Posterior vena cava (tissue), 2 donors: ENCODE measurements around the gene AIG1. TPM values are rescaled to one million over a fixed set of nuclear protein-coding genes. Genes with fewer than 3 reads are reported as not detected.
"Not testable (repeated sequence)": the region's sequence is repeated elsewhere in the genome, so short reads cannot be mapped to it uniquely, and the experiment has no call there.

Experiments
- DNase-seq: peaks from one replicate; pipeline ENCODE4 v3.0.0-alpha.2; 2020; ENCODE audit warnings: low spot score
- intact Hi-C, 2 donors: fragments of 100-400 bp; cut with DNase I; formaldehyde crosslinking; loops; one replicate each; pipeline versions ENCODE4 v1.14.1 to v1.14.2; 2022 to 2023
- total RNA-seq, 2 donors: library from RNA; stranded (reverse); fragmentation: NEBNext Ultra II Directional; extraction: Animal tissue kit (Norgen Biotek cat#: 25700); gene quantifications; one replicate each; pipeline ENCODE4 v1.2.1, GENCODE V29; 2021
- donor health status: DM: yes; HTN: yes; CAD: no.
- donor health status: DM: yes; HTN: yes; CAD: no.

The AIG1 gene
- total RNA-seq, 2 donors from 2014 or later: 25.8 to 32.7 TPM

DNA sequence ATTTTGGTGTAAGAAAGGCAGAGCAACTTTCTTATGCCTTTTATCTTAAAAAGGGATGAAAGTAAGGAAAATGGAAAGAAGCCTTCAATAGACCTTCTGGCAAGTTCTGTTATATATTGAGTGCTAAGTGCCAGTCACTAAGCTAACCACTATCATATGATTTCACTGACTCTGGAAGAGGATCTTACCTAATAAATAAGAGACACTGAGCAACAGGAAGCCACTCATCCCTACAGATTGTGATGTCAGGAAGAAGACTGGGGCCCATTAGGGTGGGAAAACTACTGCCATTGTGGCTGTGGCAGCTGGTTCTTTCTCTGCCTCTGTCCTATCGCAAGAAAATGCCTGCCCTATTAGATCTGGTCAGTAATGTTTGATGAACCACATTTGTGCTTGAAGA lies 89.6 kb downstream of the AIG1 start:
- intact Hi-C loops: no loop called here
- DNase-seq: no peak

DNA sequence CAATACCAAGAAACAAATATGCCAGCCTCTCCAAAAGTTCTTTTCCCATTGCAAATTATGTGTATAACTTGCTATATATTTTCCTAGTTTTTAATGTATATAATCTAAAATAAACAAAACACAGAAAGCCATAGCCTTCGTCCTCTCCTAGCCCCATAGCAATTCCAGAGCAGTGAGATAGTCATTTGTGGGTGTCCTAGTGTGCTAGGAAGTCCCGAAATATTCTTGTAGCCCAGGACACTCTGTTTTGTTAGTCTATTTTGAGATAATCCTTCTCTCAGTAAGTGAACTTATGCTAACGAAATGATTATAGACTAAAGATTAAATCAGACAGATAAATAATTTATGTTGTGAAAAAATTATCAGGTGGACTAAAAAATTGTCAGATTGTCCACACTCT lies 90.7 kb downstream of the AIG1 start:
- intact Hi-C loops: no loop called here
- DNase-seq: no peak

DNA sequence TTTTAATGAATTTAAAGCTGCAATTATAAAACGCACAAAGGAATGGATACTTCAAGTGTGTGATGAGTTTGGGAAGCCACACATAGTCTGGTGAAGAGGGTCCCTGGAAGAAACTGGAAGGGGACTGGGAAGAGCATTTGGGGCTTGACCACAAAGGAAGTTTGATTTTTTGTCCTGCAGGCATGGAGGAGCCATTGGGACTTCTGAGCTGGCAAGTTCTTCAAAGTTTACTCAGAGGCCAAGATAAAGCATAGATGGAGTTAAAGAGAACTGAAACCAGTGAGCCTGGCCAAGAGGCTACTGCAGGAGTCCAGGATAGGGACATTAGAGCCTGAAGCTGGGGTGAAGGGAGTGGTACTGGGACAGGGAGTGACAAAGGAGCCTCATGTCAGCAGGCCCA lies 95.0 kb downstream of the AIG1 start:
- intact Hi-C loops: no loop called here
- DNase-seq: no peak

GRCh38 chr6:143157131-143157530 lies 96.4 kb downstream of the AIG1 start:
- no peak for DNase-seq

GRCh38 chr6:143158113-143158581 lies 97.5 kb downstream of the AIG1 start:
- intact Hi-C loops: no loop called here
- no peak for DNase-seq

More at GRCh38 chr6:143157131-143157530, 96.4 kb downstream of the AIG1 start:
- intact Hi-C loops: no loop called here

GRCh38 chr6:143159001-143159400 lies 98.3 kb downstream of the AIG1 start:
- intact Hi-C loops: no loop called here
- DNase-seq: no peak

DNA sequence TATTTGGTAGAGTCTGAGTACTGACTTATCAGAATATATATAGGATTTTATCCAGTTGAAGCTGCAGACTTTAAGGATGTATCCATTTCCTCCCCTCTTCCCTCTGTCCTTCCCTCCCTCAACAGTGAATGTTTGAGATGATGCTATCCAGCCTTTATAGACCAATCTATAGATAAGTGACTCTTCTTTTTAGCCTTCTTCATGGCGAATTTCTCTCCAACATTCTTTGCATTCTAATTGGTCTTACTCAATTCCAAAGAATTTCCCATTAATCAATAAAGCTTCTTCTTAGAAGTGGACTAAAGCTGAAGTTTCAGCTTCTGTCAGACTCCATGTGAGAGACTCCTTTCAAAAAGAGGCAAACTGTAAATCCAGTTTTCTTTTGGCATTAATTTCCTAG lies 99.3 kb downstream of the AIG1 start:
- DNase-seq: no peak
- intact Hi-C loops: no loop called here

- no peak for DNase-seq
- intact Hi-C loops: no loop called here
Measured at GRCh38 chr6:143160439-143161220, 99.9 kb downstream of the AIG1 start.

- no peak for DNase-seq
- intact Hi-C loops: no loop called here
Measured at GRCh38 chr6:143163621-143164020, 102.9 kb downstream of the AIG1 start.

- intact Hi-C loops: no loop called here
- no peak for DNase-seq
Measured at GRCh38 chr6:143164565-143165105, 103.9 kb downstream of the AIG1 start.

DNA sequence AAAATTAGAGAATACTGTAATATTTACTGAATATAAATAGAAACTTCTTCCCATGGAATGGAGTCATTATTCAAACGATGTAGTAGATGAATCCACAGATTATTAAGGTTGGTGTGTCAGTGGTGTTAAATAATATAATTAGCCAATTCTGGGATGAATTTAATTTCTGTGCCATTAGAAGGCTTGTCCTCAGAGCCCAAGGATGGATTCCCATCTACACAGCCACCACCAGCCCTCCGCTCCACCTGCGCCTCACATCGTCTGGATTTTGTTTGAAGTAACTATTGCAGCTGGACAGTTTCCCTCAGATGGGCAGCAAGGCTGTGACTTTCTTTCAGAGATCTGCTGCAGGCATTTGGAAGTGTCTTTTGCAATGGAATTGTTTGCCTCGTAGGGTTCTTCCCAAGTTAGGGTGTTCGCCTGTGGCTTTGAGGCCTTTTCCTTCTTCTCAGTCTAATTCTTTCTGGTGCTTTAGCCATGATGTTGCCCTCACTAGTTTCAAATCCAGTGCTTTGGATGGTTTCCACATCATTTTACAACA lies 104.7 kb downstream of the AIG1 start:
- DNase-seq: no peak
- intact Hi-C loops: no loop called here

- no peak for DNase-seq
- intact Hi-C loops: no loop called here
Measured at GRCh38 chr6:143166247-143166695, 105.6 kb downstream of the AIG1 start.

DNA sequence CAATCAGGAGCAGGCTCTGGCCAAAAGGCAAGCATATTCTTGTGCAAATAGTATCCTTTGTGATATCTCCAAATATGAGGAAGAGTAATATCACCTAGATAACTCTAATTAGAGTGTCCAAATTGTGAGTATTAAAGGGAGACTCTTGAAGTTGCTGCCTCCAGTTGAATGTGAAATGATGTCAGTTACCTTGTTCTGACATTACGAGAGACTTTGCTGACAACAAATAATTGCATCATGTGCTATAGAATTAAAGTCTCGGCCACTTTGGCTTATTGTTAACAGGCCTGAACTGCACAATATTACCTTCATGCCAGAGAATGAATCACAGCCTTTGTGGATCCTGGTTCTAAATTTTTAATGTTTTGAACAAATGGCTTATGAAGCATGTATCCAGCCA lies 106.5 kb downstream of the AIG1 start:
- no peak for DNase-seq
- intact Hi-C loops: no loop called here

- intact Hi-C loops, DNase-seq: not testable (repeated sequence)
Measured at GRCh38 chr6:143168396-143168816, 107.7 kb downstream of the AIG1 start.

DNA sequence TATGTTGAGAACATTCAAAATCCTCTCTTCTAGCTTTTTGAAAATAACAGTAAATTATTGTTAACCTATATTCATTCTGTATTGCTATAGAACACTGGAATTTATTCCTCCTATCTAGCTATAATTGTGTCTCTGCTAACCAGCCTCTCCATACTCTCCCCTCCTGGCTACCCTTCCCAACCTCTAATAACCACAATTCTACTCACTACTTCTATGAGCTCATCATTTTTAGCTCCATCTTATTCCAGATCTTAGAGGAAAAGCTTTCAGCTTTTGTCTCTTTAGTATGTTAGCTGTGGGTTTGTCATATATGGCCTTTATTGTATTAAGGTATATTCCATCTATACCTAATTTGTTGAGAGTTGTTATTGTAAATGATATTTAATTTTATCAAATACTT lies 108.8 kb downstream of the AIG1 start:
- intact Hi-C loops: no loop called here
- no peak for DNase-seq

GRCh38 chr6:143174516-143174915 lies 113.8 kb downstream of the AIG1 start:
- intact Hi-C loops: no loop called here
- no peak for DNase-seq

DNA sequence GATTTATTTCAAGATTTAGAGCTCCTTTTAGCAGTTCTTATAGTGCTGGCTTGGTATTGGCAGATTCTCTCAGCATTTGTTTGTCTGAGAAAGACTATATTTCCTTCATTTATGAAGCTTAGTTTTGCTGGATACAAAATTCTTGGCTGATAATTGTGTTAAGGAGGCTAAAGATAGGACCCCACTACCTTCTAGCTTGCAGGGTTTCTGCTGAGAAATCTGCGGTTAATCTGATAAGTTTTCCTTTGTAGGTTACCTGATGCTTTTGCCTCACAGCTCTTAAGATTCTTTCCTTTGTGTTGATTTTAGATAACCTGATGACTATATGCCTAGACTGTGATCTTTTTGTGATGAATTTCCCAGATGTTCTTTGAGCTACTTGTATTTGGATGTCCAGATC lies 114.3 kb downstream of the AIG1 start:
- no peak for DNase-seq
- intact Hi-C loops: no loop called here

DNA sequence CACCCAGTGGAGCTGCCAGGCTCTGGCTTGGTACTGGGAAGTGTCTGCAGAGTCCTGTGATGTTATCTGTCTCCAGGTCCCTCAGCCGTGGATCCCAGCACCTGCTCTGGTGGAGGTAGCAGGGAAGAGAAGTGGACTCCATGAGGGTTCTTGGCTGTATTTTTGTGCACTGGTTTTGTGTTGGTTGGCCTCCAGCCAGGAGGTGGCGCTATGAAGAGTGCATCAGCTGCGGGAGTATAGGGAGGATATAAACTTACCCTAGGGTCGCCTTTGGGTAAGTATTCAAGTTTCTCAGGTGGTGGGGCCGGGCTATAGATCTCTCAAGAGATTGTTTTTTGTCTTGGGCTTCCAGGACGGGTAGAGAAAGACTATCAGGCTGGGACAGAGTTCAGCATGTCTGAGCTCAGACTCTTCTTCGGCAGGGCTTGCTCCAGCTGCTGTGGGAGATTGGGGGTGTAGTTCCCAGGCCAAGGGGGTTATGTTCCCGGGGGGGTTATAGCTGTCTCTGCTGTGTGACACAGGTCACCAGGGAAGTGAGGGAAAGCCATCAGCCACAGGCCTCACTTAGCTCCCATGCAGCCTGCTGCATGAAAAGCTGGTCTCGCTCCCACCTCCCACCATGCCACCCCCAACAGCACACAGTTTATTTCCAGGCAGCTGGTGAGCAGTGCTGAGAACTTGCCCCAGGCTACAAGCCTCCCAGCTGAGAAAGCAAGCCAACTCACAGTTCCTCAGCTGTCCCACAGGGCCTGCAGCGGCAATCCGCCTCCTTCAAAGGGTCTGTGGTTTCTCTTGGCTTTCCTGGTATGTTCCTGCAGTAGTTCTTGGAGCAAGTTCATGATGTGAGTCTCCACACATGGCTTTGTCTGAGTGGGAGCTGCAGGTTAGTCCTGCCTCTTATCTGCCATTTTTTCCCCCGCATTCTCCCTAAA lies 115.7 kb downstream of the AIG1 start:
- DNase-seq: no peak
- intact Hi-C loops: no loop called here

GRCh38 chr6:143177706-143178105 lies 117.0 kb downstream of the AIG1 start:
- no peak for DNase-seq
- intact Hi-C loops: no loop called here

DNA sequence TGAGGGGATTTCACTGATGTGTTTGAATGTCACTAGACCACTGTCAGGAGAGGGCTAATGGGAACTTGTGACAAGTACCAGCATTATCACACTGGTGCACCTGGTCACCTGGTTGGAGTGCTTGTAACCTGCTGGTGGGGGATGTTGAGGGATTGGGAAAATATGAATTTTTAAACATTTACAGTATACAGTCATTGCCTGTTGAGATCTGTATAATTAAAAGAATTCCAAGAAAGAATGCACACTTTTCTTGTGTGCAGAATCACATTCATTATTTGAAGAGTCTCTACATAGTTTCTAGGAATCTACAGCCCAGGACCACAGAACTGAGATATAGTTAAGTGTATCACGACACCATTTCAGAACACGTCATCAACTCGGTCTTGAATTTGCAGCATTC lies 118.4 kb downstream of the AIG1 start:
- intact Hi-C loops: no loop called here
- DNase-seq: no peak
